Neural progenitor cell (in vitro differentiated cells): ENCODE measurements around the gene KCMF1. TPM values are rescaled to one million over a fixed set of nuclear protein-coding genes. Genes with fewer than 3 reads are reported as not detected.

Source experiments
- DNase-seq: peaks from one replicate; pipeline ENCODE4 v3.0.0-alpha.2; 2016; ENCODE audit warnings: low spot score
- H2AFZ ChIP-seq: fragments of 200-600 bp; sonication (generic); replicated peaks from 2 replicates; pipeline ENCODE4 v1.6.1; 2016; ENCODE audit warnings: antibody characterized with exemption
- H3F3A ChIP-seq: fragments of 200-600 bp; sonication (generic); 2 replicates; pipeline ENCODE4 v1.6.1; 2016; ENCODE audit warnings: antibody characterized with exemption, low read depth
- H3K27ac ChIP-seq: fragments of 200-600 bp; sonication (generic); 2 replicates; pipeline ENCODE4 v1.5.1; 2016; ENCODE audit warnings: mild to moderate bottlenecking
- H3K27me3 ChIP-seq: fragments of 200-600 bp; sonication (generic); 2 replicates; pipeline ENCODE4 v1.6.1; 2016; ENCODE audit warnings: mild to moderate bottlenecking, moderate library complexity
- H3K36me3 ChIP-seq: fragments of 200-600 bp; sonication (generic); 2 replicates; pipeline ENCODE4 v1.5.1; 2016
- H3K4me1 ChIP-seq: fragments of 200-600 bp; sonication (generic); 2 replicates; pipeline ENCODE4 v1.6.1; 2016; ENCODE audit warnings: mixed run types
- H3K4me2 ChIP-seq: fragments of 200-600 bp; sonication (generic); 2 replicates; pipeline ENCODE4 v1.6.1; 2016
- H3K4me3 ChIP-seq: fragments of 200-600 bp; sonication (generic); 2 replicates; pipeline ENCODE4 v1.5.1; 2016
- H3K79me2 ChIP-seq: fragments of 200-600 bp; sonication (generic); 2 replicates; pipeline ENCODE4 v1.6.1; 2016; ENCODE audit warnings: low read depth
- H3K9ac ChIP-seq: fragments of 200-600 bp; sonication (generic); 2 replicates; pipeline ENCODE4 v1.6.1; 2016
- H3K9me3 ChIP-seq: fragments of 200-600 bp; sonication (generic); 2 replicates; pipeline ENCODE4 v1.5.1; 2016; ENCODE audit warnings: low read depth
- H4K20me1 ChIP-seq: fragments of 200-600 bp; sonication (generic); 2 replicates; pipeline ENCODE4 v1.6.1; 2016; ENCODE audit warnings: low read depth
- H3K27ac Mint-ChIP-seq: 3 replicates; pipeline ENCODE4 v1.8.0; 2021; ENCODE audit warnings: mixed read lengths
- H3K27me3 Mint-ChIP-seq: 2 replicates; pipeline ENCODE4 v1.8.0; 2022; ENCODE audit warnings: low read depth, mild to moderate bottlenecking, inconsistent platforms, moderate library complexity, mixed read lengths; ENCODE audit not compliant: insufficient read depth
- H3K36me3 Mint-ChIP-seq: 3 replicates; pipeline ENCODE4 v1.8.0; 2021; ENCODE audit warnings: mixed read lengths
- H3K4me1 Mint-ChIP-seq: 3 replicates; pipeline ENCODE4 v1.8.0; 2021; ENCODE audit warnings: mixed read lengths
- H3K4me3 Mint-ChIP-seq: 3 replicates; pipeline ENCODE4 v1.8.0; 2021; ENCODE audit warnings: mild to moderate bottlenecking, moderate library complexity, mixed read lengths
- H3K9me3 Mint-ChIP-seq: 3 replicates; pipeline ENCODE4 v1.8.0; 2020; ENCODE audit warnings: mixed read lengths
- CTCF ChIP-seq: fragments of 200-600 bp; sonication (generic); IDR thresholded peaks from 2 replicates; pipeline ENCODE4 v1.5.1; 2017; ENCODE audit warnings: antibody characterized with exemption, mild to moderate bottlenecking
- EZH2 ChIP-seq: fragments of 200-600 bp; sonication (generic); IDR thresholded peaks from 2 replicates; pipeline ENCODE4 v1.6.1; 2017; ENCODE audit warnings: antibody characterized with exemption, mild to moderate bottlenecking, moderate library complexity
- EZH2phosphoT487 ChIP-seq: fragments of 200-600 bp; sonication (generic); IDR thresholded peaks from 2 replicates; pipeline ENCODE4 v1.6.1; 2017; ENCODE audit warnings: antibody characterized with exemption
- small RNA-seq: library from RNA; depleted of rRNA; stranded (forward); fragments of <200 nt; gene quantifications from one replicate; pipeline ENCODE3, GENCODE V24; 2015
- total RNA-seq: library from RNA; depleted of rRNA; stranded (reverse); fragments of >200 nt; gene quantifications from 2 replicates; pipeline ENCODE4 v1.2.3, GENCODE V29; 2015; ENCODE audit warnings: low replicate concordance

The KCMF1 gene
- total RNA-seq, 1 donor from 2014 or later, result 99.7 TPM

- DNase-seq, result no peak
- Histone ChIP-seq H3K4me1 (no peaks in the 10 kb centered on the region), H3K79me2 (no peaks in the 10 kb centered on the region), H3K36me3 (no peaks in the 10 kb centered on the region), H4K20me1 (no peaks in the 10 kb centered on the region), H3K9me3 (no peaks in the 10 kb centered on the region), H3K4me3 (no peak overlapping the region), H3K4me2 (no peak overlapping the region), H2AFZ (no peak overlapping the region), H3F3A (no peaks in the 10 kb centered on the region), H3K27me3 (no peaks in the 10 kb centered on the region), H3K9ac (no peak overlapping the region), H3K27ac (no peak overlapping the region)
- no peaks in the 10 kb centered on the region for H3K4me1 Mint-ChIP-seq
- H3K27me3 Mint-ChIP-seq, result peaks cover 2% of the 10 kb centered on the region
- no peaks in the 10 kb centered on the region for H3K36me3 Mint-ChIP-seq
- peaks cover 3% of the 10 kb centered on the region for H3K9me3 Mint-ChIP-seq
- no peak overlapping the region for H3K27ac Mint-ChIP-seq
- no peak for TF ChIP-seq EZH2phosphoT487
- no peak for TF ChIP-seq CTCF
- TF ChIP-seq EZH2, result no peak
- no peak overlapping the region for H3K4me3 Mint-ChIP-seq
Measured at GRCh38 chr2:85096616-85097015, 125.7 kb downstream of the KCMF1 start.

- no peak for DNase-seq
- no peak overlapping the region for H3K9ac ChIP-seq
- TF ChIP-seq EZH2phosphoT487, result no peak
- TF ChIP-seq CTCF, result no peak
- no peak for TF ChIP-seq EZH2
- no peaks in the 10 kb centered on the region for H3K27me3 ChIP-seq
- H3K36me3 ChIP-seq, result no peaks in the 10 kb centered on the region
- no peaks in the 10 kb centered on the region for H3K79me2 ChIP-seq
- Mint-ChIP-seq H3K9me3 (no peaks in the 10 kb centered on the region), H3K4me3 (no peak overlapping the region), H3K36me3 (no peaks in the 10 kb centered on the region), H3K27ac (no peak overlapping the region), H3K27me3 (peaks cover 2% of the 10 kb centered on the region), H3K4me1 (no peaks in the 10 kb centered on the region)
- no peaks in the 10 kb centered on the region for H3K4me1 ChIP-seq
- H4K20me1 ChIP-seq, result no peaks in the 10 kb centered on the region
- H3K4me2 ChIP-seq, result no peak overlapping the region
- H3K4me3 ChIP-seq, result no peak overlapping the region
- no peaks in the 10 kb centered on the region for H3K9me3 ChIP-seq
- H3K27ac ChIP-seq, result no peak overlapping the region
- H3F3A ChIP-seq, result no peaks in the 10 kb centered on the region
- no peak overlapping the region for H2AFZ ChIP-seq
Measured at GRCh38 chr2:85104228-85104627, 133.3 kb downstream of the KCMF1 start.

GRCh38 chr2:85106489-85107180 is 135.7 kb downstream of the KCMF1 start:
- Histone ChIP-seq H3K4me1 (no peaks in the 10 kb centered on the region), H3F3A (no peaks in the 10 kb centered on the region), H3K4me3 (no peak overlapping the region), H3K4me2 (no peak overlapping the region), H3K79me2 (no peaks in the 10 kb centered on the region), H3K36me3 (no peaks in the 10 kb centered on the region), H3K9me3 (no peaks in the 10 kb centered on the region), H4K20me1 (no peaks in the 10 kb centered on the region), H3K9ac (no peak overlapping the region), H2AFZ (no peak overlapping the region), H3K27ac (no peak overlapping the region), H3K27me3 (no peaks in the 10 kb centered on the region)
- TF ChIP-seq EZH2 (no peak), EZH2phosphoT487 (no peak), CTCF (no peak)
- no peak for DNase-seq
- Mint-ChIP-seq H3K4me3 (no peak overlapping the region), H3K36me3 (no peaks in the 10 kb centered on the region), H3K4me1 (no peaks in the 10 kb centered on the region), H3K27ac (no peak overlapping the region), H3K27me3 (no peaks in the 10 kb centered on the region), H3K9me3 (peaks cover 5% of the 10 kb centered on the region)

Small RNA genes within 50 kb of the gene (small RNA-seq; reads per million reads assigned to genes)
- not detected for gene AC078974.1

Other genes with a start within 250 kb of the KCMF1 start
- 1.7 and 2.0 TPM in 2 replicates for gene TRABD2A, start 90.1 kb upstream of the KCMF1 start, total RNA-seq
- 1,687 and 2,248 TPM in 2 replicates for gene TMSB10, start 65.5 kb upstream of the KCMF1 start, total RNA-seq
- gene TCF7L1, start 162.2 kb downstream of the KCMF1 start, total RNA-seq, result 1.0 and 3.7 TPM in 2 replicates